Kidney (tissue), 14 donors: ENCODE data around the gene YAE1. TPM values are rescaled to one million over a fixed set of nuclear protein-coding genes. Genes with fewer than 3 reads are reported as not detected.

Experiments used
- DNase-seq, 5 donors: peaks; one replicate each; pipeline ENCODE4 v3.0.0-alpha.2; 2013 to 2020
- FAIRE-seq: peaks from 2 replicates; lab custom pipeline; 2012; peaks lifted over from hg19 to GRCh38; lab: Jason Lieb, UNC
- H3K27ac ChIP-seq, 2 donors: one replicate each; pipeline ENCODE4 v1.7.0; 2013; ENCODE audit warnings: low read depth in 2 of 2, low read length in 2 of 2, inconsistent platforms in 1 of 2
- H3K27me3 ChIP-seq: one replicate; pipeline ENCODE4 v1.7.1; 2013; ENCODE audit warnings: low read length, inconsistent platforms; ENCODE audit not compliant: control insufficient read depth, insufficient read depth
- H3K36me3 ChIP-seq, 3 donors: one replicate each; pipeline versions ENCODE4 v1.7.0 to v1.7.1; 2013; ENCODE audit warnings: low read length in 3 of 3, control low read depth in 1 of 3, inconsistent platforms in 1 of 3; ENCODE audit not compliant: insufficient read depth in 3 of 3, control insufficient read depth in 2 of 3
- H3K4me1 ChIP-seq, 3 donors: one replicate each; pipeline versions ENCODE4 v1.7.0 to v1.7.1; 2013; ENCODE audit warnings: low read length in 3 of 3, inconsistent platforms in 1 of 3, low read depth in 1 of 3; ENCODE audit not compliant: control insufficient read depth in 2 of 3, insufficient read depth in 2 of 3
- H3K4me3 ChIP-seq, 3 donors: one replicate each; pipeline versions ENCODE4 v1.7.0 to v1.8.1; 2013; ENCODE audit warnings: low read length in 3 of 3, control low read depth in 1 of 3, inconsistent platforms in 1 of 3
- H3K9ac ChIP-seq, 3 donors: one replicate each; pipeline versions ENCODE4 v1.7.0 to v1.7.1; 2013; ENCODE audit warnings: low read length in 3 of 3, control low read depth in 1 of 3, inconsistent platforms in 1 of 3
- H3K9me3 ChIP-seq, 3 donors: one replicate each; pipeline versions ENCODE4 v1.7.0 to v1.7.1; 2013; ENCODE audit warnings: low read length in 3 of 3, control low read depth in 1 of 3, inconsistent platforms in 1 of 3; ENCODE audit not compliant: control insufficient read depth in 2 of 3, insufficient read depth in 1 of 3
- CTCF ChIP-seq: IDR thresholded peaks from 3 replicates; pipeline ENCODE4 v1.5.1; 2012; ENCODE audit warnings: mild to moderate bottlenecking, moderate library complexity, borderline replicate concordance; ENCODE audit not compliant: insufficient read depth; ENCODE audit errors: extremely low read depth
- intact Hi-C: fragments of 100-400 bp; cut with DNase I; formaldehyde crosslinking; loops from one replicate; pipeline ENCODE4 v1.11.1; 2022
- polyA plus RNA-seq: library from polyadenylated mRNA; stranded (reverse); fragments of 350-450 nt; fragmentation: Illumina TruSeq; extraction: RNeasy Lipid Tissue Mini Kit (QIAGEN cat#74804); gene quantifications from one replicate; pipeline ENCODE4 v1.2.3, GENCODE V29; 2014; ENCODE audit warnings: low read depth, low replicate concordance; ENCODE audit not compliant: insufficient read depth
- total RNA-seq: library from RNA; stranded (reverse); fragmentation: NEBNext Ultra II Directional; extraction: Animal tissue kit (Norgen Biotek cat#: 25700); gene quantifications from one replicate; pipeline ENCODE4 v1.2.1, GENCODE V29; 2021
- donor health status: control.
- donor health status: control.
- donor health status: control.
- donor health status: control.
- donor health status: control.
- donor health status: DM: yes; HTN: yes; CAD: no.
- donor health status: Normal renal cell carcinoma (clear cell type).

Gene YAE1
- total and polyA plus RNA-seq, 2 donors from 2014 or later: 19.7 to 25.0 TPM

- no peak for TF ChIP-seq CTCF
- Histone ChIP-seq H3K36me3 (no peaks in the 10 kb centered on the region), H3K9ac (no peak overlapping the region), H3K27me3 (no peaks in the 10 kb centered on the region), H3K27ac (no peak overlapping the region), H3K9me3 (no peaks in the 10 kb centered on the region), H3K4me1 (no peaks in the 10 kb centered on the region), H3K4me3 (no peak overlapping the region)
- no peak for DNase-seq
- FAIRE-seq: no peak
- intact Hi-C loops: no loop called here
Measured at GRCh38 chr7:39617005-39617404, 50.8 kb downstream of the YAE1 start.

- TF ChIP-seq CTCF: no peak
- FAIRE-seq: no peak
- intact Hi-C loops: no loop called here
Measured at GRCh38 chr7:39618868-39619267, 52.7 kb downstream of the YAE1 start.

GRCh38 chr7:39620486-39620885, 54.3 kb downstream of the YAE1 start:
- DNase-seq: no peak
- Histone ChIP-seq H3K4me1 (peaks cover 3 to 16% (median 3%) of the 10 kb centered on the region in 3 donors), H3K9ac (no peak overlapping the region), H3K36me3 (no peaks in the 10 kb centered on the region), H3K27me3 (no peaks in the 10 kb centered on the region), H3K27ac (no peak overlapping the region), H3K4me3 (no peak overlapping the region), H3K9me3 (no peaks in the 10 kb centered on the region)
- no peak for TF ChIP-seq CTCF
- intact Hi-C loops: no loop called here
- no peak for FAIRE-seq

More at GRCh38 chr7:39618868-39619267, 52.7 kb downstream of the YAE1 start:
- DNase-seq: no peak
- H3K9ac ChIP-seq: no peak overlapping the region
- no peaks in the 10 kb centered on the region for H3K36me3 ChIP-seq
- H3K27me3 ChIP-seq: no peaks in the 10 kb centered on the region
- no peak overlapping the region for H3K4me3 ChIP-seq
- H3K27ac ChIP-seq: no peak overlapping the region
- H3K9me3 ChIP-seq: no peaks in the 10 kb centered on the region
- peaks cover 0 to 4% (median 0%) of the 10 kb centered on the region in 3 donors for H3K4me1 ChIP-seq

- H3K4me3 ChIP-seq: no peak overlapping the region
- FAIRE-seq (no peak), DNase-seq (no peak)
- H3K9ac ChIP-seq: no peak overlapping the region
- H3K27me3 ChIP-seq: no peaks in the 10 kb centered on the region
- H3K36me3 ChIP-seq: no peaks in the 10 kb centered on the region
- intact Hi-C loops: no loop called here
- no peaks in the 10 kb centered on the region for H3K9me3 ChIP-seq
- peaks cover 3 to 17% (median 6%) of the 10 kb centered on the region in 3 donors for H3K4me1 ChIP-seq
- no peak for TF ChIP-seq CTCF
- no peak overlapping the region for H3K27ac ChIP-seq
Measured at GRCh38 chr7:39621261-39621660, 55.1 kb downstream of the YAE1 start.
